ENCODE data around the gene DACH1.

The DACH1 gene

DNA sequence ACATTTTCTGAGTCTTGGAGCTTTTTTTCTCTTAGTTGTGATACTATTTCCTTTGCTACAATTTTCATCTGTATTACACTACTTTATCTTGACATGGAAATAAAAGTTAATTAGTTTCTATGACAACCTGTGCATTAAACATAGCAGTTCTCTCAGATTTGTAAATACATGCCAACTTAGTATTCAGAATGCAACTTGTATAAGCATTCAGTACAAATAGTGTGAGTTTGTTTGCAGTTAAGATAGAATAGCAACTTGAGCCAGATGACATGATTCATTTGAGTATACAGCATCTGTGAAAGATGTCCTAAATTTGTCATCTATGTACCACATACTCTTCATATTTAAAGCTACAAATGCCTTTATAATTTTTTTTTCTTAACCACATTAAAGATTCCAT is 98.1 kb downstream of the DACH1 start:
- H3K9me3 Mint-ChIP-seq: peaks cover 4% of the 10 kb centered on the region

GRCh38 chr13:71759651-71760511 is 107.1 kb downstream of the DACH1 start:
- no peaks in the 10 kb centered on the region for H3K27me3 Mint-ChIP-seq
- H3K27ac Mint-ChIP-seq: no peak overlapping the region
- no peak overlapping the region for H3K4me3 Mint-ChIP-seq
- H3K4me1 Mint-ChIP-seq: no peaks in the 10 kb centered on the region
- H3K9me3 Mint-ChIP-seq: peaks cover 4% of the 10 kb centered on the region
- ATAC-seq (ENCODE audit: low read depth): no peak
- H3K36me3 Mint-ChIP-seq: no peaks in the 10 kb centered on the region
- DNase-seq (ENCODE audit: low spot score in 2 of 2): no peak

More for the DNA sequence above, 98.1 kb downstream of the DACH1 start:
- Mint-ChIP-seq H3K4me1 (no peaks in the 10 kb centered on the region), H3K36me3 (no peaks in the 10 kb centered on the region), H3K27me3 (no peaks in the 10 kb centered on the region), H3K4me3 (no peak overlapping the region), H3K27ac (no peak overlapping the region)
- ATAC-seq (ENCODE audit: low read depth) (no peak), DNase-seq (ENCODE audit: low spot score in 2 of 2) (no peak)

DNA sequence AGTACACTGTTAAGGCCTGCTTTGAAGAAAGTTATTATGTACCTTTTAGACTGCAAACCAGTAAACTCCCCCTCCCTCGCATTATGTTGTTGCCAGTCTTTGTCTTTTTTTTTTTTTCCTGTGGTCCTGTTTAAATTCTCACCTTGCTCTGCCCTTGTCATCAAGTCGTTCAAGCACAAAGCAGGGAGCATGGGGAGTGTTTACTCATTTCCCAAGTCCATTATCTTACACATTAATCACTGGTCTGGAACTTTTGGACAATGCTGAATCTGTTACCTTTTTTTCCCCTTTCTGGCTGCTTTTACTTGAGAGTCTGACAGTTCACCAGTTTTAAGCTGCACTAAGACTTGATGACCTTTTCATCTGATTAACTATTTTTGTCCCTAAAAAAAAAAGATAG is 108.2 kb downstream of the DACH1 start:
- H3K27ac Mint-ChIP-seq: no peak overlapping the region
- H3K4me3 Mint-ChIP-seq: no peak overlapping the region
- ATAC-seq (ENCODE audit: low read depth): no peak
- no peaks in the 10 kb centered on the region for H3K4me1 Mint-ChIP-seq
- no peaks in the 10 kb centered on the region for H3K36me3 Mint-ChIP-seq
- no peaks in the 10 kb centered on the region for H3K27me3 Mint-ChIP-seq
- no peak for DNase-seq (ENCODE audit: low spot score in 2 of 2)
- H3K9me3 Mint-ChIP-seq: peaks cover 3% of the 10 kb centered on the region

- H3K4me1 Mint-ChIP-seq: no peaks in the 10 kb centered on the region
- no peak for ATAC-seq (ENCODE audit: low read depth)
- no peak for DNase-seq (ENCODE audit: low spot score in 2 of 2)
- H3K9me3 Mint-ChIP-seq: no peaks in the 10 kb centered on the region
- H3K4me3 Mint-ChIP-seq: no peak overlapping the region
- no peaks in the 10 kb centered on the region for H3K36me3 Mint-ChIP-seq
- H3K27ac Mint-ChIP-seq: no peak overlapping the region
- H3K27me3 Mint-ChIP-seq: no peaks in the 10 kb centered on the region
Observed at GRCh38 chr13:71754407-71754974, 112.5 kb downstream of the DACH1 start.

GRCh38 chr13:71752775-71753513 is 114.1 kb downstream of the DACH1 start:
- Mint-ChIP-seq H3K27me3 (no peaks in the 10 kb centered on the region), H3K9me3 (peaks cover under 1% of the 10 kb centered on the region), H3K4me1 (no peaks in the 10 kb centered on the region), H3K36me3 (no peaks in the 10 kb centered on the region), H3K4me3 (no peak overlapping the region), H3K27ac (no peak overlapping the region)
- DNase-seq (ENCODE audit: low spot score in 2 of 2): no peak
- ATAC-seq (ENCODE audit: low read depth): no peak

DNA sequence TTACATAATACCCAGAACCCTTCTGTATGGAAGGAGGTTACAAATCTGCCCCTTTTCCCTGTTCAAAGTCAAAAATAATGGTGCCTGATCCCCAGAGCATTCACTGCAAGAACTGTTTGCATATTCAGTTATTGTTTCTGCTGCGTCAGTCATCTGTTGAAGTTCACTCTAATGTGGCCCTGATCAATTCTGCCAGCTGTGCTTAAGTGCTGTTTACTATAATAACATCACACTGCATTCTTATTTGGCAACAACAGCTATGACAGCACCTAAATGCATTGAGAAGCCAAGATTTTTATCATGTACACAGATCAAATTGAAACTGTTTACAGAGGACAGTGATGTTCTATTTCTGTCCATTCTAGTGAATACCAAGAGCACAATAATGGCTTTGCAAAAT is 115.9 kb downstream of the DACH1 start:
- DNase-seq (ENCODE audit: low spot score in 2 of 2) (no peak), ATAC-seq (ENCODE audit: low read depth) (no peak)
- Mint-ChIP-seq H3K27ac (no peak overlapping the region), H3K4me1 (no peaks in the 10 kb centered on the region), H3K36me3 (no peaks in the 10 kb centered on the region), H3K27me3 (no peaks in the 10 kb centered on the region), H3K4me3 (no peak overlapping the region), H3K9me3 (peaks cover 1% of the 10 kb centered on the region)

GRCh38 chr13:71730267-71730666 is 136.7 kb downstream of the DACH1 start:
- Mint-ChIP-seq H3K4me3 (no peak overlapping the region), H3K4me1 (no peaks in the 10 kb centered on the region), H3K9me3 (no peaks in the 10 kb centered on the region), H3K27me3 (no peaks in the 10 kb centered on the region), H3K36me3 (no peaks in the 10 kb centered on the region), H3K27ac (no peak overlapping the region)
- DNase-seq (ENCODE audit: low spot score in 2 of 2) (no peak), ATAC-seq (ENCODE audit: low read depth) (no peak)

- no peaks in the 10 kb centered on the region for H3K27me3 Mint-ChIP-seq
- H3K36me3 Mint-ChIP-seq: no peaks in the 10 kb centered on the region
- ATAC-seq (ENCODE audit: low read depth) (no peak), DNase-seq (ENCODE audit: low spot score in 2 of 2) (no peak)
- no peaks in the 10 kb centered on the region for H3K4me1 Mint-ChIP-seq
- H3K4me3 Mint-ChIP-seq: no peak overlapping the region
- no peaks in the 10 kb centered on the region for H3K9me3 Mint-ChIP-seq
- no peak overlapping the region for H3K27ac Mint-ChIP-seq
Observed at GRCh38 chr13:71729441-71729840, 137.6 kb downstream of the DACH1 start.

DNA sequence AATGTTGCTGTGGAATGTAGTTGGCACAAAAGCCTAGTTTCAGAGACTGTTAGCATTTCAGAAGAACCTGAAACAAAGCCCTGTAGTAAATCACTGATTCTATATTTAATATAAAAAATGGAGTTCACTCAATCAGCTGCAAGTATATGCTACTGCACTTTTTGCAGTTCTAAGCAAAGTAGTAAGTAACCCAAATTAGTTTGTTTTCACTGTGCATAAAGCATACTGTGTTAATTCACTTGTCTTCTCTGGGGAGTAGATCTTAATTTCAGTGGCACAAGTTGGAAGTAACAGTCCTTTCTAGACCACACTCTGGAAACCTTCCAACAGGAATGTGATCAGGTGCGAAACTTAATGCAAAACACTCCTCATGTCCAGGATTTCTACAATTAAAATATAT is 139.3 kb downstream of the DACH1 start:
- no peak overlapping the region for H3K27ac Mint-ChIP-seq
- DNase-seq (ENCODE audit: low spot score in 2 of 2) (no peak), ATAC-seq (ENCODE audit: low read depth) (no peak)
- no peaks in the 10 kb centered on the region for H3K36me3 Mint-ChIP-seq
- no peaks in the 10 kb centered on the region for H3K27me3 Mint-ChIP-seq
- no peaks in the 10 kb centered on the region for H3K4me1 Mint-ChIP-seq
- H3K9me3 Mint-ChIP-seq: no peaks in the 10 kb centered on the region
- no peak overlapping the region for H3K4me3 Mint-ChIP-seq

DNA sequence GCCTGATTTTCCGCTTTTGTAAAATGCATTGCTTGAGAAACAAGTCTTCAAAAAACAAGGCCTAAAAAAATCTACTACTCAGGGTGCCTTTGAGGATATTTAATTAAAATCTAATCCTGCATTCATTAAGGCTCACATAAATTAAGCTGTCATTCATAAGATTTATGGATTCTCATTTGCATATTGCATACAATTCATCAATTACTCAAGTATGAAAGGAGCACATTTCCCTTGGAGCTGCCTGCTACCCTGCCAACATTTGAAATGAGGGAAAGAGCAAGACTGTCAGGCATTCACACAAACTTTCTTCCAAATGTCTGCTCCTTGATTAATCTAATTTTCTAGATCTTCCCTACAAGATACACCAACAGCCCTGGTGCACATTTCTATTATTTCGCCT is 140.0 kb downstream of the DACH1 start:
- Mint-ChIP-seq H3K27me3 (no peaks in the 10 kb centered on the region), H3K4me1 (no peaks in the 10 kb centered on the region), H3K4me3 (no peak overlapping the region), H3K9me3 (no peaks in the 10 kb centered on the region), H3K27ac (no peak overlapping the region), H3K36me3 (no peaks in the 10 kb centered on the region)
- ATAC-seq (ENCODE audit: low read depth): no peak
- DNase-seq (ENCODE audit: low spot score in 2 of 2): no peak

- H3K27ac Mint-ChIP-seq: no peak overlapping the region
- no peaks in the 10 kb centered on the region for H3K36me3 Mint-ChIP-seq
- DNase-seq (ENCODE audit: low spot score in 2 of 2) (no peak), ATAC-seq (ENCODE audit: low read depth) (no peak)
- no peaks in the 10 kb centered on the region for H3K27me3 Mint-ChIP-seq
- H3K4me1 Mint-ChIP-seq: no peaks in the 10 kb centered on the region
- no peaks in the 10 kb centered on the region for H3K9me3 Mint-ChIP-seq
- no peak overlapping the region for H3K4me3 Mint-ChIP-seq
Observed at GRCh38 chr13:71722206-71722605, 144.8 kb downstream of the DACH1 start.

GRCh38 chr13:71721104-71721503 is 145.9 kb downstream of the DACH1 start:
- Mint-ChIP-seq H3K27ac (no peak overlapping the region), H3K4me1 (no peaks in the 10 kb centered on the region), H3K27me3 (no peaks in the 10 kb centered on the region), H3K4me3 (no peak overlapping the region), H3K36me3 (no peaks in the 10 kb centered on the region), H3K9me3 (no peaks in the 10 kb centered on the region)
- DNase-seq (ENCODE audit: low spot score in 2 of 2) (no peak), ATAC-seq (ENCODE audit: low read depth) (no peak)

DNA sequence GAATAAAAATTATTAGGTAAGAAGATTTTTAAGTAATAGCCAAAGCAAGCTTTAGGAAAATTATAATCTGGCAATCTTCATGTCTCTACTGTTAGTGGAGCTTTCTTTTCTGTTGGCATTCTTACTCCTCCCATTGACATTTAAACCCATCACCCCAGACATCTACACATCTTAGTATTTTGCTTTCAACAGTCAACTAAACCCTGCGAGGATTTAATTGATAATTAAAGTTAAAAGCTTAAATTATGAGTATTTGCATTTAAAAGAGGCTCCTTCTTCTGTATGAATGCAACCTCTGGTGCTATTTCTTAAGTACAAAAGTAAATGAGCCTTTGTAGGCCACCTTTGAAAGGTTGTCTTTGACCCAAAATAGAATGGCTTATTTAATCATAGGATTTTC is 148.1 kb downstream of the DACH1 start:
- no peak overlapping the region for H3K27ac Mint-ChIP-seq
- ATAC-seq (ENCODE audit: low read depth) (no peak), DNase-seq (ENCODE audit: low spot score in 2 of 2) (no peak)
- H3K9me3 Mint-ChIP-seq: no peaks in the 10 kb centered on the region
- H3K4me3 Mint-ChIP-seq: no peak overlapping the region
- no peaks in the 10 kb centered on the region for H3K27me3 Mint-ChIP-seq
- H3K4me1 Mint-ChIP-seq: no peaks in the 10 kb centered on the region
- H3K36me3 Mint-ChIP-seq: no peaks in the 10 kb centered on the region

DNA sequence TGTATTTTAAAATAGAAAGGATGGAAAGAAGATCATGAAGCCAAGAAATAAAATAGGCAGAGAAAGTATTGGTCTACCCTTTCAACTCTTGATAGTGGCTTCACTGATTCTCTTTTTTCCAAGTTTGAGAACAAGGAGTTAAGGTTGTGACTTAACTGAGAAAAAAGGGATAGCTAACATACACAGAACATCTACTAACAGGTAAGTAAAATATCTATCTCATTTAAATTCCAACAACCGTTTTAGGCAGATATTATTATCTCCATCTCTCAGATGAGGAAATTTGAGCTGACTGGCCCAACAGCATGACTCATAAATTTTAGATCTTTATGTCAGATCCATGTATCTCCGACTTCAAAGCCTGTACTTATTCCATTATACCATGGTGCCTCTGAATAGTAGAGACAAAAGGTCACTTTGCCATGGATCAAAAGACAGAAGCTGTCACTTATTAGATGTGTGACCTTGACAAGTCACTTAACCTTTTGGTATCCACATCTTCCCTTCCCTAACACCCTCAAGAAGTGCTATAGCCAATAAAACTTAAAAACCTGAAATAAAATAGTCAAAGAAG is 152.1 kb downstream of the DACH1 start:
- ATAC-seq (ENCODE audit: low read depth): no peak
- Mint-ChIP-seq H3K4me1 (no peaks in the 10 kb centered on the region), H3K9me3 (no peaks in the 10 kb centered on the region), H3K27me3 (no peaks in the 10 kb centered on the region), H3K36me3 (no peaks in the 10 kb centered on the region), H3K4me3 (no peak overlapping the region), H3K27ac (no peak overlapping the region)
- DNase-seq (ENCODE audit: low spot score in 2 of 2): no peak

Measured in memory B cell (primary cell).